Right ventricle myocardium inferior (tissue), 1 donor: ENCODE measurements around the gene LYPD3. TPM values are rescaled to one million over a fixed set of nuclear protein-coding genes. Genes with fewer than 3 reads are reported as not detected.
"Not testable (repeated sequence)": the region's sequence is repeated elsewhere in the genome, so short reads cannot be mapped to it uniquely, and the experiment has no call there.

Source experiments
- ATAC-seq: fragments of 200-7000 bp; cut with Tn5 transposase; one replicate; pipeline ENCODE4 v1.9.1; 2020; ENCODE audit warnings: mild to moderate bottlenecking, moderate library complexity
- DNase-seq: peaks from one replicate; pipeline ENCODE4 v3.0.0; 2021; ENCODE audit errors: missing footprints
- intact Hi-C: fragments of 100-400 bp; cut with DNase I; formaldehyde crosslinking; loops from one replicate; pipeline ENCODE4 v1.11.0; 2022
- total RNA-seq: library from RNA; stranded (reverse); fragmentation: NEBNext Ultra II Directional; extraction: Animal tissue kit (Norgen Biotek cat#: 25700); gene quantifications from one replicate; pipeline ENCODE4 v1.2.1, GENCODE V29; 2021
- donor health status: DM: no; HTN: yes; CAD: no; lungs with severe emphysema.

The LYPD3 gene
- total RNA-seq, 1 donor from 2014 or later, result 0.19 TPM

GRCh38 chr19:43445426-43445825, 20.0 kb downstream of the LYPD3 start:
- no peak for ATAC-seq
- intact Hi-C loops, result no loop called here
- DNase-seq, result no peak

GRCh38 chr19:43444531-43445287, 20.7 kb downstream of the LYPD3 start:
- intact Hi-C loops, result no loop called here
- DNase-seq, result no peak
- ATAC-seq, result no peak

GRCh38 chr19:43444091-43444490, 21.3 kb downstream of the LYPD3 start:
- intact Hi-C loops, DNase-seq, ATAC-seq: not testable (repeated sequence)

GRCh38 chr19:43441716-43442115, 23.7 kb downstream of the LYPD3 start:
- ATAC-seq (no peak), DNase-seq (no peak)
- intact Hi-C loops, result no loop called here

GRCh38 chr19:43439709-43440063, 25.7 kb downstream of the LYPD3 start:
- ATAC-seq (no peak), DNase-seq (no peak)
- intact Hi-C loops, result no loop called here

GRCh38 chr19:43439032-43439708, 26.2 kb downstream of the LYPD3 start:
- peak; percentile 62 for ATAC-seq
- no peak for DNase-seq
- intact Hi-C loops, result no loop called here

GRCh38 chr19:43438291-43439031, 26.9 kb downstream of the LYPD3 start:
- intact Hi-C loops, result no loop called here
- ATAC-seq (peak; percentile 97), DNase-seq (peak; percentile 74)

GRCh38 chr19:43437712-43438111, 27.7 kb downstream of the LYPD3 start:
- no peak for ATAC-seq
- DNase-seq, result no peak
- intact Hi-C loops, result no loop called here

GRCh38 chr19:43437284-43437683, 28.1 kb downstream of the LYPD3 start:
- DNase-seq, ATAC-seq, intact Hi-C loops: not testable (repeated sequence)

GRCh38 chr19:43435775-43436174, 29.6 kb downstream of the LYPD3 start:
- no peak for DNase-seq
- intact Hi-C loops, result no loop called here
- no peak for ATAC-seq

- DNase-seq, result no peak
- no peak for ATAC-seq
- intact Hi-C loops, result no loop called here
Observed at GRCh38 chr19:43433689-43434088, 31.7 kb downstream of the LYPD3 start.

GRCh38 chr19:43433358-43433673, 32.1 kb downstream of the LYPD3 start:
- DNase-seq, result no peak
- intact Hi-C loops, result no loop called here
- ATAC-seq, result no peak

GRCh38 chr19:43430976-43431375, 34.4 kb downstream of the LYPD3 start:
- intact Hi-C loops, result no loop called here
- ATAC-seq, result no peak
- no peak for DNase-seq

GRCh38 chr19:43430142-43430710, 35.2 kb downstream of the LYPD3 start:
- ATAC-seq, result no peak
- intact Hi-C loops, result no loop called here
- DNase-seq, result no peak

GRCh38 chr19:43429395-43429794, 36.0 kb downstream of the LYPD3 start:
- no peak for DNase-seq
- ATAC-seq, result no peak
- intact Hi-C loops, result no loop called here

- DNase-seq (no peak), ATAC-seq (no peak)
- intact Hi-C loops, result no loop called here
Observed at GRCh38 chr19:43425567-43426392, 39.6 kb downstream of the LYPD3 start.

GRCh38 chr19:43423779-43424178, 41.6 kb downstream of the LYPD3 start:
- intact Hi-C loops, result no loop called here
- DNase-seq (no peak), ATAC-seq (no peak)

- ATAC-seq, result no peak
- DNase-seq, result no peak
- intact Hi-C loops, result no loop called here
Observed at GRCh38 chr19:43422689-43423066, 42.7 kb downstream of the LYPD3 start.
